IPS-11a (cell line): ENCODE data around the gene NLRP12.
A peak's percentile ranks its signal among the peaks of the same experiment; 100 is the strongest.
"Not testable (repeated sequence)": the region's sequence is repeated elsewhere in the genome, so short reads cannot be mapped to it uniquely, and the experiment has no call there.

Source experiments
- H3K4me3 ChIP-seq: one replicate; pipeline ENCODE4 v1.5.1; 2013; ENCODE audit warnings: low read depth, low read length, control low read depth

NLRP12 gene, protein sequence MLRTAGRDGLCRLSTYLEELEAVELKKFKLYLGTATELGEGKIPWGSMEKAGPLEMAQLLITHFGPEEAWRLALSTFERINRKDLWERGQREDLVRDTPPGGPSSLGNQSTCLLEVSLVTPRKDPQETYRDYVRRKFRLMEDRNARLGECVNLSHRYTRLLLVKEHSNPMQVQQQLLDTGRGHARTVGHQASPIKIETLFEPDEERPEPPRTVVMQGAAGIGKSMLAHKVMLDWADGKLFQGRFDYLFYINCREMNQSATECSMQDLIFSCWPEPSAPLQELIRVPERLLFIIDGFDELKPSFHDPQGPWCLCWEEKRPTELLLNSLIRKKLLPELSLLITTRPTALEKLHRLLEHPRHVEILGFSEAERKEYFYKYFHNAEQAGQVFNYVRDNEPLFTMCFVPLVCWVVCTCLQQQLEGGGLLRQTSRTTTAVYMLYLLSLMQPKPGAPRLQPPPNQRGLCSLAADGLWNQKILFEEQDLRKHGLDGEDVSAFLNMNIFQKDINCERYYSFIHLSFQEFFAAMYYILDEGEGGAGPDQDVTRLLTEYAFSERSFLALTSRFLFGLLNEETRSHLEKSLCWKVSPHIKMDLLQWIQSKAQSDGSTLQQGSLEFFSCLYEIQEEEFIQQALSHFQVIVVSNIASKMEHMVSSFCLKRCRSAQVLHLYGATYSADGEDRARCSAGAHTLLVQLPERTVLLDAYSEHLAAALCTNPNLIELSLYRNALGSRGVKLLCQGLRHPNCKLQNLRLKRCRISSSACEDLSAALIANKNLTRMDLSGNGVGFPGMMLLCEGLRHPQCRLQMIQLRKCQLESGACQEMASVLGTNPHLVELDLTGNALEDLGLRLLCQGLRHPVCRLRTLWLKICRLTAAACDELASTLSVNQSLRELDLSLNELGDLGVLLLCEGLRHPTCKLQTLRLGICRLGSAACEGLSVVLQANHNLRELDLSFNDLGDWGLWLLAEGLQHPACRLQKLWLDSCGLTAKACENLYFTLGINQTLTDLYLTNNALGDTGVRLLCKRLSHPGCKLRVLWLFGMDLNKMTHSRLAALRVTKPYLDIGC

DNA sequence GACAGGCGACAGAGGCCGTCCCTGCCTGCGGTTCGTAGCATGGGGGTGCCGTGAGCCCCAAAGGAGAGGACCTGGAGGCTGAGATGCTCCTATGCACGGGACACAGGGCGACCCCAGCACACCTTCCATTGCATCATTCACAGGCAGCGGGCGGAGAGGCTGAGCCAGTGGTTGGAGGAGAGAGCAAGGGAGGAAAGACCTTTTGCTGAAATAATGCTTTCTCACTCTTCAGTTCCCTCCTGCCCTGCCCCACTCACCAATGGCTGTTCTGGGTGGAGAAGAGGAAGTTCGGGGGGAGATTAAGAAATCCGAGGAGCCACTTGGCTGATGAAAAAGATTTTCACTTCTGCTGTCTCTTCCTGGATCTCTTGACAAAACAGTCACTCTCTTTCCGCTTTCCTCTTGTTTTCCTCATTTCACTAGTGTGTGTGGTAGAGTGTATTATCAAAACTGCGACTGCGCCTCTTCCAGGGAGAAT is at the start of gene NLRP12:
Gene NLRP12, minus strand, starts transcription at position 181 of the 478 bp plus-strand sequence. Its CDS starts 140 bp downstream, at position 41.
- H3K4me3 ChIP-seq = no peak within 1 kb of the TSS

DNA sequence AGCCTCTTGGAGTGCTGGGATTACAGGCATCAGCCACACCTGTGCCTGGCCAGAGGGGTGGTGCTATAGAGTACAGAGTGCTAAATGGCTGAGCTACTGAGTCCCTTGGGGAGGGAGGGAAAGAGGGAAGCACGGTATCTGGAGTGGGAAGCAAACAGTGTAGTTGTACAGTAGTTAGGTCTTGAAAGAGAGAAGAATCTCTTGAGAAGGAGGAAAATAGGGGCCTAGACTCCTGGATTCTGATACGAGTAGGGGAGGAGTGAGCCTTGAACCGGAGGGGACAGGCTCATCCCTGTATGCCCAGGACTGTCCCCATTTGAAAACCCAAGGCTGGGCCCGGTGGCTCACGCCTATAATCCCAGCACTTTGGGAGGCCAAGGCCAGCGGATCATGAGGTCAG is 48.6 kb upstream of the NLRP12 start:
- H3K4me3 ChIP-seq = no peak overlapping the region

DNA sequence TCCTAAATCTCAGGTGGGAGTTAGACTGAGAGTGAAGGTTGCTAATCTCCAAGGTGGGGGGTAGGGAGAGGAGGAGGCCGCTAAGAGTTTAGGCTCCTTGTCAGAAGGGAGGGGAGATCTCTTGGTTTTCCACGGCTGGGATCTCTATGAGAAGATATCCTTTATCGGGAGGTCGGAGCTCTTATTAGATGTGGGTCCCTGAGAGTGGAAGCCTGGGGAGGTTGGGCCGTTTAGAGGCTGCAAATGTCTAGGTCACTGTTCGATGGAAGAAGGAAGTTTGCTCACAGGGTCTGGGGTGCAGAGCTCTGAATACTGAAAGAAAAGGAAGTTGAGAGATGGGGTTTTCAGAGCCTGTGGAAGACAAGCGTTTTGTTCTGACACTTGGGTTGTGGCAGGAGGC is 47.3 kb upstream of the NLRP12 start:
- no peak overlapping the region for H3K4me3 ChIP-seq

DNA sequence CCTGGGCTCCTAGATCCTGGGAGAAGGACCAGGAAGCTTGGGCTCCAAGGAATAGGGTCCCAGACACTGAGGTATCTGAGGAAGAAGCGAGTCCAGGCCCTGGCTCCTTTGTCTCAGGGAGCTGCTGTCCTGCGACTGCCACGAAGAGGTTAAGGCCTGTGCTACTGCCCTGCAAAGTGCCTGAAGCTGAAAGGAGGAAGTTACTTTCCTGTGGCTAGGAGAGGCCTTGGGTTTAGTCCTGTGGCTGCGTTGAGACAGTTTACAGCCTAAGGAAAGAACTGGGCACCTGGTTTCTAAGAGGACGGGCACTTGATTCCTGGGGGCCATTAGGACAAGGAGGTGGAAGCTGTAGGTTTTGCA is 46.4 kb upstream of the NLRP12 start:
- H3K4me3 ChIP-seq = no peak overlapping the region

DNA sequence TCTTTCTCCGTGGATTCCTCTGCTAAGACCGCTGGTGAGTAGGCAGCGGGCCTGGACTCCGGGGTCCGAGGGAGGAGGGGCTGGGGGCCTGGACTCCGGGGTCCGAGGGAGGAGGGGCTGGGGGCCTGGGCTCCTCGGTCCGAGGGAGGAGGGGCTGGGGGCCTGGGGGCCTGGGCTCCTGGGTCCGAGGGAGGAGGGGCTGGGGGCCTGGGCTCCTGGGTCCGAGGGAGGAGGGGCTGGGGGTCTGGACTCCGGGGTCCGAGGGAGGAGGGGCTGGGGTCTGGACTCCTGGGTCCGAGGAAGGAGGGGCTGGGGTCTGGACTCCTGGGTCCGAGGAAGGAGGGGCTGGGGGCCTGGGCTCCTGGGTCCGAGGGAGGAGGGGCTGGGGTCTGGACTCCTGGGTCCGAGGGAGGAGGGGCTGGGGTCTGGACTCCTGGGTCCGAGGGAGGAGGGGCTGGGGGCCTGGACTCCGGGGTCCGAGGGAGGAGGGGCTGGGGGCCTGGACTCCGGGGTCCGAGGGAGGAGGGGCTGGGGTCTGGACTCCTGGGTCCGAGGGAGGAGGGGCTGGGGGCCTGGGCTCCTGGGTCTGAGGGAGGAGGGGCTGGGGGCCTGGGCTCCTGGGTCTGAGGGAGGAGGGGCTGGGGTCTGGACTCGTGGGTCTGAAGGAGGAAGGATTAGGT is 45.8 kb upstream of the NLRP12 start:
- peak overlapping the region; percentile 69 for H3K4me3 ChIP-seq

DNA sequence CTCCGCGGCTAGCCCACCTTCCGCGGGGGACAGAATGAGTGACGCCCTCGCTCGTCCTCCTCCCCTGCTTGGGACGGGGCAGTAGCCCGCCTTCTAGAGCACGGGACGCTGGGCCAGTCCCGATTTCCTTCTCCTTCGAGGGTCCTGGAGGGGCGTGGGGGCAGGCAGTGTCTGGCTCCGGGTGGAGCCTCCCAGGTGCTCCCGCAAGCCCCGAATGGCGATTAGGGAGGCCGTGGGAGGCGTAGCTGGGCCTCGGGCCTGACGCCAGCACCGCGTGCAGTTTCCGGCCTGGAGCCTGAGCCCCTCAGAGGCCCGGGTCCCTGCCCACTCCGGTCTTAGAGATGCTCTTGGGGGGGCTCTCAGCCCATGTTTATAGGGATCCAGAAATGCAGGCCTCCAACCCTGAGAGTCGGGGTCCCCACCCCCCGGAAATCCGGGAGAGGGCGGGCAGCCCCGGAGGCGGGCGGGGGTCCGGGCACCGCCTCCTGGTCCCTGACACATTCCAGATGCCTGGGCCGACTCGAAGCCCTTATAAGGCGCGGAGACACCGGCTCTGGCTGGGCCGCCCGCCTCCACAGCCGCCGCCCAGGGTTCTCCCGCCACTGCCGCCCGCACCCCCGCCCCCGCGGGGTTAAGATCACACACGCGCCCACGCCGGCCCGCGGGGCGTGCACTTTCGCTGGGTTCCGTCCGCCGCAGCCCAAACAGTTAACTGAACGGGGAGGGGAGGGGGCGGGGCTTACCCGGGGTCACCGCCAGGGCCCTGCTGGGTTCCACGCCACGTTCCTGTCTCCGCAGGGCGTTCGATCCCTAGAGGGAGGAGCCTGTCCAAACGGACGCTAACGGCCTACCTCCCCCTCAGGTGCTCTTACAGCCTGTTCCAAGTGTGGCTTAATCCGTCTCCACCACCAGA is 45.0 kb upstream of the NLRP12 start:
- peak overlapping the region; percentile 69 for H3K4me3 ChIP-seq

DNA sequence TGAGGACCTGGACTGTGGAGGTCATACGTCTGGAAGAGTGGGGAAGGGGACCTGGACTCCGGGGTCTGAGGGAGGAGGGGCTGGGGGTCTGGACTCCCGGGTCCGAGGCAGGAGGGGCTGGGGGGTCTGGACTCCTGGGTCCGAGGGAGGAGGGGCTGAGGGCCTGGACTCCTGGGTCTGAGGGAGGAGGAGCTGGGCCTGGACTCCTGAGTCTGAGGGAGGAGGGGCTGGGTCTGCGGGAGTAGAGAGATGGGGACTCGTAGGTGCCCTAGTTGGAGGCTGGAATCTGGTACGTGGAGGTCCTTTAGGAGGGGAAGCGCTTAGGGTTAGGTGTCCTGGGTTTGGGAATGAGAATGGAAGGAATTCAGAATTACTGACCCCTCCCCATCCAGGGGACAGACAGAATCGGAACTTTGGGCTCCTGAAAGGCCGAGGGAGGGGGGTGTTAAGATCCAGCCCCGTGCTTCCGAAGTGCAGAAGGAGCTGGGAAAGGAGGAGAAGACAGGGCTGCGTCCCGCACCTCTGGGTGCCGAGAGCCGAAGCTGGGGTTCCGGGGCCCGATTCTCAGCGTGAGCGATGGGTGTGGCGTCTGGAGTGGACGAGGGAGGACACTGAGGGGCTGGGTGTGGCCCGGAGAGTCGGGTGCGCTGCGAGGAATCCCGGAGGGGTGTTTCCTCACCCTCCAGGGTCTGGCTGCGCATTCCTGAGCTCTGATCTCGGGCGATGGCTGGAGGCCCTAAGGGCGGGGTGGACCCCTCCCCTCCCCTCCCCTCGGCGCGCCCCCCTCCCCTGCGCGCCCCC is 44.2 kb upstream of the NLRP12 start:
- H3K4me3 ChIP-seq = peak overlapping the region; percentile 94

DNA sequence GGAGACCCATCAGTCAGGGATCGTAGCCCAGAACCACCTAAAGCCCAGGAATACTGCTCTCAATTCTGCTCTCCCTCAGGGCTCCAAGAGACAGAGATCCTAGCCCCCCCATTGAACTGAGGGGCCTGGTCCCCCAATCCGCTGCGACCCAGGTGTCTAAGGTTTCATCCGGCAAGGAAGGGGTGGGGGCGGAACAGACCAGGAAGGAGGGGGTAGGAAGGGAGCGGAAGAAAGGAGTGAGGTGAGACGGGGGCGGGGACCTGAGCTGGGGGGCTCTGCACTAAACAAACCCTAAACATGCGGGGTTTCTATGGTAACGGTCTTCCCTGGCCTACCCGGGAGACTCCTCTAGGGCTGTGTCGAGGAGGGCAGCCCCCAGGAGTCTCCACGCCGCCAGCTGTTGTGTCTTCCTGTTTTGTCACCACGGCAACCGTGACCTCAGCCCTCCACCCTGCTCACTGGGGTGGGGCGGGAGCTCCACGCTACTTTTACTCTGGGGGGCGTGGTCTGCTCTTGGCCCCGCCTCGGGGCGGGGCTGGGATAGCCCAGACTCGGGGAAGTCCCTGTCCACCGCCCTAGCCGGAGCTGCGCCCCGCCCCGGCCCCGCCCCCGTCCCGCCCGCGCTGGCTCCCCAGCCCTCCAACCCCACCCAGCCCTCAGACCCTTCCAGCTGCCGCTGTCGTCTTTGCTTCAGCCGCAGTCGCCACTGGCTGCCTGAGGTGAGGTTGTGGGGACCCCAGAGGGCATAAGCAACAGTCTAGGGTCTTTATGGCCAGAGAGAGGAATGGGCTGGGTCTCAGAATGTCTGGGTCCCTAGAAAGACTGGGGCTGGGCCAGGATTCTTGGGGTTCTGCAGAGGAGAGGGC is 43.3 kb upstream of the NLRP12 start, which contains the start of gene MYADM:
Gene MYADM, plus strand, starts transcription at position 659 of the 866 bp plus-strand sequence. CDS start 5,647 bp downstream, outside the sequence.
- H3K4me3 ChIP-seq = peak within 1 kb of the TSS; percentile 94

DNA sequence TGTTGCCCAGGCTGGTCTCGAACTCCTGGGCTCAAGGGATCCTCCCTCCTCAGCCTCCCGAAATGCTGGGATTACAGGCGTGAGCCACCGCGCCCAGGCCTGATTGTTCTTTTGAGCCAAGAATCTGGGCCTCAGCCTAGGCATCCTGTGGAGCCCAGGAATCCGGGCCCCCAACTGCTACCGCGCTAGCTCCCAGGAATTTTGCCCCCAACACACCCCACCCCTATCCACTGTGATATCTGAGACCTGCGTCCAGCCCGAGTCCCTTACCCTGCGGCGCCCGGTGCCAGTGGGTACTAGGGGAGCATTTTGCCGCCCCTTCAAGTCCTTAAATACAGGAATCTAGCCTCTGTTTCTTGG is 42.7 kb upstream of the NLRP12 start:
- peak overlapping the region; percentile 46 for H3K4me3 ChIP-seq

DNA sequence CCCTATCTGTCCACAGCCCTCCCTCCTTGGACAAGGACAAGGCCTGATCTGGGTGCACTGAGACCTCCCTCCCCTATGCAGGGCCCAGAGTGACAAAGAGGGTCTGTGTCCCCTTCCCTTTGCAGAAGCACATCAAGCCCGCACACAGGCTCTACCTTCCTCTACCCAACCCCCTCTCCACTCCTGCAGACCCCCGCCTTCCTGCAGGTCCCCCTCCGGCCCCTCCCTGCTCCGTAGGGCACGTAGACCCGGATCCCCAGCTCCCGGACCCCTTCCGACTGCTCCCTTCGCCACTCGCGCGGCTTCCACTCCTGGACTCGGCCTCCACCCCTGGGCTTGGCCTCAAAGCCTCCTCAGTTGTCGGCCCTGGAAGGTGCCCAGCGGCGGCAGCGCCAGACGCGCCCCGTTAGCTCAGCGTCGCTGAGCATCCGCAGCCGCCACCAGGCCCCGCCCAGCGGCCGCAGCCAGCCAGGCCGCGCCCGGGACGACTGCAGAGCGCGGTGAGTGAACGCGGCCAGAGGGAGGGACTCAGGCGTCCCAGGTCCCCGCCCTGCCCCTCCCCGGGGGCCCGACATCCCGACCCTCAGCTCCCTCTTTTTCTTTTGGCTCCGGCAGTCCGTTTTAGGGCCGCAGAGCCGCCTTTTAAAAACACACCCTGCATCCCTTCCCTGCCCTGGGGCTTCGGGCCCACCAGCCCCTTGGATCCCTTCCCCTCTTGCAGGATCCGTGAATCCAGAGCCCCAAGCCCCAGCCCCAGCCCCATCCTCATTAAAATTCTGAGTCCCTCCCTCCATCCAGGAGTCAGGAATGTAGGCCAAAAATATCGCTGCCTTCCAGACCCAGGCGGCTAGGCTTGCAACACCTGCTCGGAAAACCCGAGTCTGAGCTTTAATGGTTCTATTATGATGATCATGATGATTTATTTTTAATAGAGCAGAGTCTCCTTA is 42.1 kb upstream of the NLRP12 start:
- H3K4me3 ChIP-seq = peak overlapping the region; percentile 46

DNA sequence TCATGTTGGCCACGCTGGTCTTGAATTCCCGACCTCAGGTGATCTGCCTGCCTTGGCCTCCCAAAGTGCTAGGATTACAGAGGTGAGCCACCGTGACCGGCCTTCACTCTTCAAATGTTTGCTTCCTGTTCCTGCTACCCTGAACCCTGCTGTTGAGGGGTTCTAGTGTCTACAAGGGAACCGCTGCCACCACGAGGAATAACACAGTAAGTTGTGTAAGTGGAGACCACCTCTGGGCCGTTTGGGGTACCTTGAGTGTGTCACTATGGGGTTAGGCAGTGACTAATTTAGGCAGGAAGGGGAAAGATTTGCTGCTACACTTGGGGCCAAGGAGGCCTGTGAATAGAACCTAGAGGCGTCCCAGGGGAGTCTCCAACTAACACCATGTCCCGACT is 41.4 kb upstream of the NLRP12 start:
- peak overlapping the region; percentile 46 for H3K4me3 ChIP-seq

DNA sequence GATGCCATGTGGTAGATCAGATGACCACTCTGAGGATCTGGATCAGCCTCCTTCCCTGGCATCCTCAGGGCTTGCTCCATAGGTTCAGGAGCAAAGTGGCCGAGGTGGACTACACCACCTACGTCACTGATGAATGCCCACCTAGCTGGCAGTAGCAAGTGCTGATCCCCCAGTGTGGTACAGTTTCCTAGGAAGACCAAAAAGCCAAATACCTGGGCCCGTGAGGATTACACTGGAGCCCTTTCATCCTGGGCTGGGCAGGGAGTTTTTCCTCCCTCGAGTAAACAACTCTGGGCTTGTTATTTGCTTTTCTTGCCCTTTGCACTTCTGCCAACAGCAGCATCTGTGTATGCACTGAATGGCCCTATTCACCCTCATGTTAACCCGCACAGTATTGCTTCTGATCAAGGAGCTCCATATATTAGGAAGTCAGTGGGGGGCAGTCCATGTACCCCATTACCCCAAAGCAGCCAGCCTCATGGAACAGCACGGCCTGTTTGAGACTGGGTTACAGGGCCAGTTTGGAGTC is 40.3 kb upstream of the NLRP12 start:
- no peak overlapping the region for H3K4me3 ChIP-seq

DNA sequence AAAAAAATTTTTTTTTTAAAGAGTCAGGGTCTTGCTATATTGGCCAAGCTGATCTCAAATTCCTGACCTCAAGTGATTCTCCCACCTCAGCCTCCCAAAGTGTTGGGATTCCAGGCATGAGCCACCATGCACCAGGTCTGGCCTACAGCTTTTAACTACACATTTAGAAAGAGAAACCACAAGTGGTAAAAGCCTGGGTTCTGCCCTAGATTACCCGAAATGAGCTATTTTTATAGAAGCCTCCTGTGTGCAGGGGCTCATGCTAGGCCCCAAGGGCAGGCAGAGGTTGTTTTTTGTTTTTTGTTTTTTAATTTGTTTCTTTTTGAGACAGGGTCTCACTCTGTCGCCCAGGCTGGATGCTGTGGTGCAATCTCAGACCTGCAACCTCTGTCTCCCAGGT is 29.6 kb upstream of the NLRP12 start:
- H3K4me3 ChIP-seq = no peak overlapping the region

DNA sequence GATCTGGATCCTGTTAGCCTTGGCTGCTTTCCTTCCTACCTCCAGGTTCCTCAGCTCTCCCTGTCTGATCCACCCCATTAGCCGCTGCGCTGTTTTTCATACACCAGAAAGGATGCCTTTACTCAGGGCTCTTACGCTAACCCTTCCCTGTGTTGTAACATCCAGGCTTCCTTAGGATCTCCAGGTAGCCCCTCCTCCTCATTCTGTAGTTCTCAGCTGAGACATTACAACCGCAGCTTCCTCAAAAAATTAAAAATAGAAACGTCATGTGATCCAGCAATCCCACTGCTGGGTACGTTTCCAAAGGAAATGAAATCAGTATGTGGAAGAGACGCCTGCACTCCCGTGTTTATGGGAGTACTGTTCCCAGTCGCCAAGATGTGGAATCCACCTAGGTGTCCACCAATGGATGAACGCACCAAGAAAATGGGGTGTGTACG is 25.1 kb upstream of the NLRP12 start:
- no peak overlapping the region for H3K4me3 ChIP-seq

DNA sequence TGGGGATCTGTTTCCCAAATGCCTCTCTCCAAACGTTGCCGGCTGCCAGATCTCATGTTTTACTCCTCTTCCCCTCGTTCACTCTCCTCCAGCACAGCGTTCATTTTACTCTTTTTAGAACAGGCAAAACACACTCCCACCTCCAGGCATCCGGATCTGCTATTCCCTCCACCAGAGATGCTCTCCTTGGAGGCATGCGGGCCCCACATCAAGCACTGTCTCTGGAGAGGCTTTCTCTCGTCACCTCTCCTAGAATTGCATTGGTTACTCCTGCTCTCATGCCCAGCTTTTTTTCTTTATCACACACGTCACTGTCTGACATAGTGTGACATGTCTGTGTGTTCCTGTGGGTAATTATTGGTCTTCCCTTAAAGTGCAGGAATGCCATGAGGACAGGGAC is 23.4 kb upstream of the NLRP12 start:
- H3K4me3 ChIP-seq = no peak overlapping the region

DNA sequence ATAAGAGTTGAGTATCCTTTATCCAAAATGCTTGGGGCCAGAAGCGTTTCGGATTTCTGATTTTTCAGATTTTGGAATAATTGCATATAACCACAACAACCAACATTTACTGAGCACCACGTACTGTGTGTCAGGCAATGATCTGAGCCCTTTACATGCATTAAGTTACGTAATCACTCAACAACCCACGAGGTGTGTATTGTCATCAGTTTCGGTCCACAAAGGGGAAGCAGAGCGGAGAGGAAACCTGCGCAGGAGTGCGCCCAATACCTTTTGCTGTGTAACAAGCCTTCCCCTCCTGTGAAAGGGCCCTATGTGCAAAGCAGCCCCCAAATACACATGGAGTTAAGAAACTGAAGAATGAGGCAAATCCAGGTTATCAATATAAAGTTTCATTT is 20.7 kb upstream of the NLRP12 start:
- no peak overlapping the region for H3K4me3 ChIP-seq

DNA sequence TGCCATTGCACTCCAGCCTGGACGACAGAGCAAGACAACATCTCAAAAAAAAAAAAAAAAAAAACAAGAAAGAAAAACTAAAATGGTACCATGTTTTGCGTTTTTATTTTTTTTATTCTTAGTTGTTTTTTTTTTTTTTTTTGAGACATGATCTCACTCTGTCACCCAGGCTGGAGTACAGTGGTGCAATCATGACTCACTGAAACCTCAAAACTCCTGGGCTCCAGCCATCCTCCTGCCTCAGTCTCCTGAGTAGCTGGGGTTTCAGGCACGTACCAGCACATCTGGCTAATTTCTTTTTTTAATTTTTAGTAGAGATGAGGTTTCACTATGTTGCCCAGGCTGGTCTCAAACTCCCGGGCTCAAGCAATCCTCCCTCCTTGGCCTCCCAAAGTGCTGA is 16.8 kb upstream of the NLRP12 start:
- H3K4me3 ChIP-seq = not testable (repeated sequence)
